BJ (cell line): Measurements from ENCODE around the gene LPAR1. TPM values are rescaled to one million over a fixed set of nuclear protein-coding genes. Genes with fewer than 3 reads are reported as not detected.

Experiments used
- CTCF ChIA-PET: fragments of 350-600 bp; formaldehyde crosslinking; extraction: SDS; loops from one replicate; lab custom pipeline; 2021; ENCODE audit warnings: antibody characterized with exemption, inconsistent platforms; lab: Yijun Ruan, JAX
- POLR2A ChIA-PET: fragments of 300-600 bp; sonication (Branson Sonifier 250); formaldehyde crosslinking; extraction: SDS; loops from one replicate; lab custom pipeline; 2021; ENCODE audit warnings: antibody characterized with exemption; lab: Charles Lee
- DNase-seq: peaks from one replicate; pipeline ENCODE4 v3.0.0-alpha.2; 2011; ENCODE audit warnings: low read depth
- H3K27me3 ChIP-seq: 2 replicates; pipeline ENCODE4 v1.6.0; 2011; ENCODE audit warnings: low read length; ENCODE audit not compliant: control insufficient read depth, insufficient read depth
- H3K36me3 ChIP-seq: 2 replicates; pipeline ENCODE4 v1.5.1; 2011; ENCODE audit warnings: low read length; ENCODE audit not compliant: control insufficient read depth, insufficient read depth
- H3K4me3 ChIP-seq: 2 replicates; pipeline ENCODE4 v1.5.1; 2011; ENCODE audit warnings: low read depth, mild to moderate bottlenecking, control low read depth, low read length
- CTCF ChIP-seq: IDR thresholded peaks from 2 replicates; pipeline ENCODE4 v1.5.1; 2011; ENCODE audit warnings: low read depth, mild to moderate bottlenecking, control low read depth, inconsistent platforms, low read length, moderate library complexity; ENCODE audit not compliant: insufficient read depth
- polyA plus RNA-seq: library from polyadenylated mRNA; depleted of rRNA; stranded (reverse); fragments of >200 nt; gene quantifications from 2 replicates; pipeline ENCODE4 v1.2.3, GENCODE V29; 2011

Gene LPAR1
- polyA plus RNA-seq, 1 experiment, result 224 TPM

- TF ChIP-seq CTCF, result no peak
- no peak for DNase-seq
- ChIA-PET CTCF (interaction anchor here (1.1 kb wide), 1 partner anchor 83 kb away, joined by 3 read pairs; no protein-coding TSS in a partner anchor), POLR2A (interaction anchor here (0.5 kb wide), 1 partner anchor 125 kb away, joined by 3 read pairs; no protein-coding TSS in a partner anchor)
- no peak overlapping the region for H3K4me3 ChIP-seq
- no peaks in the 10 kb centered on the region for H3K27me3 ChIP-seq
- no peaks in the 10 kb centered on the region for H3K36me3 ChIP-seq
Observed at GRCh38 chr9:110922145-110922544, 116.1 kb downstream of the LPAR1 start.

GRCh38 chr9:110921705-110922104 is 116.6 kb downstream of the LPAR1 start:
- Histone ChIP-seq H3K4me3 (no peak overlapping the region), H3K27me3 (no peaks in the 10 kb centered on the region), H3K36me3 (no peaks in the 10 kb centered on the region)
- no peak for TF ChIP-seq CTCF
- no peak for DNase-seq
- CTCF ChIA-PET, result interaction anchor here (1.1 kb wide), 1 partner anchor 83 kb away, joined by 3 read pairs; no protein-coding TSS in a partner anchor
- POLR2A ChIA-PET, result interaction anchor here (0.5 kb wide), 1 partner anchor 126 kb away, joined by 3 read pairs; no protein-coding TSS in a partner anchor

GRCh38 chr9:110919609-110920008 is 118.7 kb downstream of the LPAR1 start:
- DNase-seq, result peak; percentile 84
- Histone ChIP-seq H3K36me3 (no peaks in the 10 kb centered on the region), H3K27me3 (no peaks in the 10 kb centered on the region), H3K4me3 (no peak overlapping the region)
- POLR2A ChIA-PET, result interaction anchor here (1.2 kb wide), 1 partner anchor 176 kb away, joined by 3 read pairs; no protein-coding TSS in a partner anchor
- CTCF ChIA-PET, result interaction anchor here (0.5 to 1.4 kb wide), 3 partner anchors 11 to 116 kb away, joined by 3 read pairs; no protein-coding TSS in a partner anchor
- TF ChIP-seq CTCF, result no peak

- CTCF ChIA-PET, result interaction anchor here (1.3 to 1.4 kb wide), 2 partner anchors 17 to 117 kb away, joined by 3 read pairs; no protein-coding TSS in a partner anchor
- DNase-seq, result no peak
- POLR2A ChIA-PET, result interaction anchor here (0.6 to 1.2 kb wide), 3 partner anchors 176 to 1909 kb away, joined by 3 read pairs; no protein-coding TSS in a partner anchor
Observed at GRCh38 chr9:110919050-110919435, 119.2 kb downstream of the LPAR1 start.

More at GRCh38 chr9:110919050-110919435, 119.2 kb downstream of the LPAR1 start:
- Histone ChIP-seq H3K36me3 (no peaks in the 10 kb centered on the region), H3K4me3 (no peak overlapping the region), H3K27me3 (no peaks in the 10 kb centered on the region)
- no peak for TF ChIP-seq CTCF
